Effector memory CD8-positive, alpha-beta T cell (primary cell): ENCODE results near the gene RNF152.

Experiments used
- ATAC-seq: fragments of 150-1000 bp; cut with Tn5 transposase; replicated peaks from 2 replicates; pipeline ENCODE4 v1.10.0; 2021; ENCODE audit warnings: mild to moderate bottlenecking, moderate library complexity
- DNase-seq, 3 experiments: peaks; one replicate each; pipeline ENCODE4 v3.0.0; 2021
- H3K27ac Mint-ChIP-seq, 2 donors: one replicate each; pipeline ENCODE4 v1.8.0; 2022; ENCODE audit warnings: mild to moderate bottlenecking in 2 of 2, mixed read lengths in 2 of 2, moderate library complexity in 2 of 2
- H3K27me3 Mint-ChIP-seq, 2 donors: one replicate each; pipeline ENCODE4 v1.8.0; 2022; ENCODE audit warnings: mixed read lengths in 2 of 2
- H3K36me3 Mint-ChIP-seq: one replicate; pipeline ENCODE4 v1.8.0; 2022; ENCODE audit warnings: mild to moderate bottlenecking, moderate library complexity, mixed read lengths; ENCODE audit not compliant: insufficient read depth
- H3K4me1 Mint-ChIP-seq, 2 donors: one replicate each; pipeline ENCODE4 v1.8.0; 2022; ENCODE audit warnings: low read depth in 2 of 2, mixed read lengths in 2 of 2
- H3K4me3 Mint-ChIP-seq, 2 donors: one replicate each; pipeline ENCODE4 v1.8.0; 2022; ENCODE audit warnings: mild to moderate bottlenecking in 2 of 2, mixed read lengths in 2 of 2, moderate library complexity in 2 of 2
- H3K9me3 Mint-ChIP-seq, 2 donors: one replicate each; pipeline ENCODE4 v1.8.0; 2022; ENCODE audit warnings: mixed read lengths in 2 of 2

Gene RNF152

DNA sequence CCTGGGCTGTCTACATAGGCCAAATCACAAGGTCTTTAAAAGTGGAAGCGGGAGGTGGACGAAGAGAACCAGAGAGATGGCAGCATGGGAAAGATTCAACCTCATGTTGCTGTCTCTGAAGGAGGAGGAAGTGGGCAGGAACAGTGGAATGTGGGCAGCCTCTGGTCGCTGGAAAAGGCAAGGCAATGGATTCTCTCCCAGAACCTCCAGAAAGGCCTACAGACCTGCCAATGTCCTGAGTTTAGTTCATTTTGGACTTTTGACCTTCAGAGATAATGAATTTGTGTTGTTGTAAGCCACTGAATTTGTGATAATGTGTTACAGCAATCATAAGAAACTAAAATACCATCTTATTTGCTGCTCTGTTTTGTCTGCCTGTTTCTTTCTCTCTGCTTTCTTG, 122.5 kb downstream of the RNF152 start:
- no peak for ATAC-seq
- Mint-ChIP-seq H3K4me1 (peaks cover 0 to under 1% of the 10 kb centered on the region in 2 donors), H3K27ac (no peak overlapping the region), H3K9me3 (no peaks in the 10 kb centered on the region), H3K27me3 (peaks cover 7 to 16% of the 10 kb centered on the region in 2 donors), H3K4me3 (no peak overlapping the region), H3K36me3 (no peaks in the 10 kb centered on the region)
- DNase-seq: no peak

DNA sequence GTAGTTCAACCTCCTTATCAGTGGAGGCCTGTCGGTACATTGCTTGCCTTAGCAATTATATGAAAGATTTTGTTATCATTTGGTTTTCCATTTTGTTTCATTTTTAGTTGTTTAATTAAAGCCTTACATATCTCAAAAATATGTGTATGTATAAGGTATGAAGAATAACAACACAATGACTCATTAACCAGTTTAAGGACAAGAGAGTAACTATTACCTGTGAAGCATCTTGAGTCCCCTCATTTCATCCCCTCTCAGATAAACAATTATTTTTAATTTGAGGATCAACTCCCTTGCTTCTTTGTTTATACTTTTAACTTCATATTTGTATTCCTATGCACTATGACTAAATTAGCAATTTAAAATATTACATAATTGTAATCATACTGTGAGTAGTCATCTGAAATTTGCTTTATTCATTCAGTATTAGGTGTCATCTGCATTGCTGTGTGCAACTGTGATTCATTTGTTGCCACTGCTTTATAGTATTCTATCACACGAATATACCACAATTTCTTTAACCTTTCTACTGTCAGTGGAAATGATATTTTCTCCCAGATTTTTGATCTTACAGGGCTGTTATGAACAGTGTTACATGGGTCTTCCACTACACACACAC, 126.4 kb downstream of the RNF152 start:
- Mint-ChIP-seq H3K4me1 (peaks cover 5 to 10% of the 10 kb centered on the region in 2 donors), H3K4me3 (no peak overlapping the region), H3K9me3 (no peaks in the 10 kb centered on the region), H3K27me3 (peaks cover 7 to 16% of the 10 kb centered on the region in 2 donors), H3K27ac (no peak overlapping the region), H3K36me3 (no peaks in the 10 kb centered on the region)
- DNase-seq (no peak), ATAC-seq (no peak)

GRCh38 chr18:61765097-61765496, 127.7 kb downstream of the RNF152 start:
- no peaks in the 10 kb centered on the region for H3K36me3 Mint-ChIP-seq
- no peak for DNase-seq
- H3K4me1 Mint-ChIP-seq: peaks cover 5 to 10% of the 10 kb centered on the region in 2 donors
- no peaks in the 10 kb centered on the region for H3K9me3 Mint-ChIP-seq
- no peak overlapping the region for H3K4me3 Mint-ChIP-seq
- ATAC-seq: no peak
- H3K27me3 Mint-ChIP-seq: peaks cover 12 to 23% of the 10 kb centered on the region in 2 donors
- no peak overlapping the region for H3K27ac Mint-ChIP-seq

GRCh38 chr18:61764381-61764780, 128.4 kb downstream of the RNF152 start:
- Mint-ChIP-seq H3K27me3 (peaks cover 8 to 21% of the 10 kb centered on the region in 2 donors), H3K36me3 (no peaks in the 10 kb centered on the region), H3K27ac (no peak overlapping the region), H3K9me3 (no peaks in the 10 kb centered on the region), H3K4me3 (no peak overlapping the region), H3K4me1 (peaks cover 5 to 10% of the 10 kb centered on the region in 2 donors)
- DNase-seq: peak in 2 of 3 experiments; percentile 9 to 18
- ATAC-seq: peak; percentile 97

DNA sequence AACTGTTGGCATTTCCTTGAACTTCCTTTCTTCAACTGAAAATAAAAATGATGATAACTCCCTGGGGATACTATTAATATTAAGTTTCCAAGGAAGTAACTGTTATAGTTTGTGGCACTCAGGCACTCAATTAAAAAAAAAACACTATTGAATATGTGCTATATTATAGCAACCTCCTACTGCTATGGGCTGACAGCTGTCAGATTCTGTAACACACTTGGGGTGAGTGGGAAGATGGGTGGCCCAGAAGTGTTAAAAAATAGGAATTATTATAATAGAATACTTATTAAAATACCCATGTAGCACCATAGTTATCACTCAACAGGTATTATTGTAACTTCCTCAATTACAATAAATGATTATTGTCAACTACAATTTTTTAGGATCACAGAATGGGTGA, 130.9 kb downstream of the RNF152 start:
- H3K27me3 Mint-ChIP-seq: peaks cover 6 to 8% of the 10 kb centered on the region in 2 donors
- no peaks in the 10 kb centered on the region for H3K9me3 Mint-ChIP-seq
- DNase-seq (no peak), ATAC-seq (no peak)
- H3K4me1 Mint-ChIP-seq: peaks cover 5 to 10% of the 10 kb centered on the region in 2 donors
- no peak overlapping the region for H3K4me3 Mint-ChIP-seq
- no peak overlapping the region for H3K27ac Mint-ChIP-seq
- no peaks in the 10 kb centered on the region for H3K36me3 Mint-ChIP-seq
